ENCODE results near the gene KIF20B.

The KIF20B gene

DNA sequence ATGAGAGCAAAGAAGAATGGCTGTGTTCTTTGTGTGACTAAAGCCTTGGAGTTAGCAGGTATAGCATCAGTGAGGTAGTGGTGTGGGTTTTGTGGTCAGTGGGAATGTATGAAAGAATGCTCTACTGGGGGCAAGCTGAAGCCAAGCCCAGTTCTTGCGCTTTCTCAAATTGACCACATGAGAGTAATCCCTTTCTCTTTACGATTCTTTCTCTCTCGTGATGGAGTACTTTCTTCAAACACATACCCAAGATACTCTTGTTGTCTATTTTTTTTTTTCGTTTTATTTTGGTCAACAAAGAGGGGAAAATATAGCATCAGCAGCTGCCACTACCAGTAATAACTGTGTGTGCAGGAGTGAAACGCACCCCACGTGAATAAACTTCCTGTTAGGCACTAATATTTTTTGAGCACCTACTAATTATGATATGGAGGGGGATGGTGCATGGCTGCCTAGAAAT, 48.0 kb upstream of the KIF20B start:
- Histone ChIP-seq H3K27me3 (ENCODE audit: low read length) (no peaks in the 10 kb centered on the region), H3K9me3 (ENCODE audit: insufficient read depth, low read length) (peaks cover 7% of the 10 kb centered on the region; the same call in 1 of the 2 replicates), H4K20me1 (ENCODE audit: low read depth, low read length) (no peaks in the 10 kb centered on the region), H3K9me2 (replicated peaks; ENCODE audit: insufficient read depth, low read length) (no peaks in the 10 kb centered on the region), H3F3A (ENCODE audit: insufficient read depth) (peaks cover 3% of the 10 kb centered on the region; the same call in 1 of the 2 replicates), H2AFZ (ENCODE audit: low read depth, low read length, severe bottlenecking) (no peak overlapping the region), H3K27ac (ENCODE audit: low read depth, low read length) (peak overlapping the region; percentile 53), H3K36me3 (ENCODE audit: low read length) (no peaks in the 10 kb centered on the region), H3K4me3 (ENCODE audit: insufficient read depth, low read length, poor library complexity, severe bottlenecking) (peak overlapping the region; percentile 11), H3K4me2 (ENCODE audit: low read depth, low read length, poor library complexity, severe bottlenecking) (peak overlapping the region; percentile 42), H3K9ac (ENCODE audit: low read length) (peak overlapping the region; percentile 4; the same call in 1 of the 2 replicates), H3K79me2 (ENCODE audit: insufficient read depth, low read length) (no peaks in the 10 kb centered on the region)
- no peak for TF ChIP-seq EZH2phosphoT487 (conservative IDR thresholded peaks at IDR 0.05; ENCODE audit: low read length)
- TF ChIP-seq, protein P1, sequence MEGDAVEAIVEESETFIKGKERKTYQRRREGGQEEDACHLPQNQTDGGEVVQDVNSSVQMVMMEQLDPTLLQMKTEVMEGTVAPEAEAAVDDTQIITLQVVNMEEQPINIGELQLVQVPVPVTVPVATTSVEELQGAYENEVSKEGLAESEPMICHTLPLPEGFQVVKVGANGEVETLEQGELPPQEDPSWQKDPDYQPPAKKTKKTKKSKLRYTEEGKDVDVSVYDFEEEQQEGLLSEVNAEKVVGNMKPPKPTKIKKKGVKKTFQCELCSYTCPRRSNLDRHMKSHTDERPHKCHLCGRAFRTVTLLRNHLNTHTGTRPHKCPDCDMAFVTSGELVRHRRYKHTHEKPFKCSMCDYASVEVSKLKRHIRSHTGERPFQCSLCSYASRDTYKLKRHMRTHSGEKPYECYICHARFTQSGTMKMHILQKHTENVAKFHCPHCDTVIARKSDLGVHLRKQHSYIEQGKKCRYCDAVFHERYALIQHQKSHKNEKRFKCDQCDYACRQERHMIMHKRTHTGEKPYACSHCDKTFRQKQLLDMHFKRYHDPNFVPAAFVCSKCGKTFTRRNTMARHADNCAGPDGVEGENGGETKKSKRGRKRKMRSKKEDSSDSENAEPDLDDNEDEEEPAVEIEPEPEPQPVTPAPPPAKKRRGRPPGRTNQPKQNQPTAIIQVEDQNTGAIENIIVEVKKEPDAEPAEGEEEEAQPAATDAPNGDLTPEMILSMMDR (IDR thresholded peaks at IDR 0.05; ENCODE audit: insufficient read depth, low read length, poor library complexity, severe bottlenecking), result no peak

DNA sequence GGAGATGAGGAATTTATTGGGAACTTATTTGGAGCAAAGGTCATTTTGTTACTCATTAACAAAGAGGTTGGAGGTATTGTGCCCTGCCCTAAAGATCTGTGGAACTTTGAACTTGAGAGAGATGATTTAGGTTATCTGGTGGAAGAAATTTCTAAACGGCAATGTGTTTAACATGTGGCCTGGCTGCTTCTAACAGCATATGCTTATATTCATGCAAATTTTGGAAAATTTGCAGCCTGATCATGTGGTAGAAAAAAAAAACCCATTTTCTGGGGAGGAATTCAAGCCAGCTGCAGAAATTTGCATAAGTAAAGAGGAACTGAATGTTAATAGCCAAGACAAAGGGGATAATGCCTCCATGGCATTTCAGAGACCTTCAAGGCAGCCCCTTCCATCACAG, 45.7 kb upstream of the KIF20B start:
- H3F3A ChIP-seq (ENCODE audit: insufficient read depth), result peaks cover 3% of the 10 kb centered on the region; the same call in 1 of the 2 replicates
- H4K20me1 ChIP-seq (ENCODE audit: low read depth, low read length), result no peaks in the 10 kb centered on the region
- H3K36me3 ChIP-seq (ENCODE audit: low read length), result no peaks in the 10 kb centered on the region
- no peak overlapping the region for H3K27ac ChIP-seq (ENCODE audit: low read depth, low read length)
- TF ChIP-seq, protein P1 (IDR thresholded peaks at IDR 0.05; ENCODE audit: insufficient read depth, low read length, poor library complexity, severe bottlenecking), result no peak
- TF ChIP-seq EZH2phosphoT487 (conservative IDR thresholded peaks at IDR 0.05; ENCODE audit: low read length), result no peak
- no peak overlapping the region for H3K4me3 ChIP-seq (ENCODE audit: insufficient read depth, low read length, poor library complexity, severe bottlenecking)
- no peaks in the 10 kb centered on the region for H3K9me2 ChIP-seq (replicated peaks; ENCODE audit: insufficient read depth, low read length)
- no peaks in the 10 kb centered on the region for H3K27me3 ChIP-seq (ENCODE audit: low read length)
- H3K79me2 ChIP-seq (ENCODE audit: insufficient read depth, low read length), result no peaks in the 10 kb centered on the region
- no peak overlapping the region for H3K4me2 ChIP-seq (ENCODE audit: low read depth, low read length, poor library complexity, severe bottlenecking)
- H2AFZ ChIP-seq (ENCODE audit: low read depth, low read length, severe bottlenecking), result no peak overlapping the region
- H3K9me3 ChIP-seq (ENCODE audit: insufficient read depth, low read length), result peaks cover 7% of the 10 kb centered on the region; the same call in 1 of the 2 replicates
- H3K9ac ChIP-seq (ENCODE audit: low read length), result no peak overlapping the region

DNA sequence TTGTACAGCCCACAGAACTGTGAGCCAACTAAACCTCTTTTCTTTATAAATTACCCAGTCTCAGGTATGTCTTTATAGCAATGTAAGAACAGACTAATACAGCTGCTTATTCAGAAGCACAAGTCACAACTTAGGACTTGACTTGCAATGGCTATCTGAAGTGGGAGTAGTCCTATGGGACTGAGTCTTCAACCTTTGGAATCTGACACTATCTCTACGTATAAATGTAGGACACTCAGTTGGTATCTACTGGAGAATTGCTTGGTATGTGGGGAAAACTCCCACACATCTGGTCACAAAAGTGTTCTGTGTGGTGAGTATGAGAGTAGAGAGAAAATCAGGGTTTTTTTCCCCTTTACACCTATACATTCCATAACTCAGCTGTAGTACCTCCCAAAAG, 44.1 kb upstream of the KIF20B start:
- no peak overlapping the region for H3K4me2 ChIP-seq (ENCODE audit: low read depth, low read length, poor library complexity, severe bottlenecking)
- H3K36me3 ChIP-seq (ENCODE audit: low read length), result no peaks in the 10 kb centered on the region
- no peaks in the 10 kb centered on the region for H3K27me3 ChIP-seq (ENCODE audit: low read length)
- H3F3A ChIP-seq (ENCODE audit: insufficient read depth), result no peaks in the 10 kb centered on the region
- no peak overlapping the region for H2AFZ ChIP-seq (ENCODE audit: low read depth, low read length, severe bottlenecking)
- no peak overlapping the region for H3K9ac ChIP-seq (ENCODE audit: low read length)
- no peak overlapping the region for H3K27ac ChIP-seq (ENCODE audit: low read depth, low read length)
- H3K9me3 ChIP-seq (ENCODE audit: insufficient read depth, low read length), result peaks cover 7% of the 10 kb centered on the region; the same call in 1 of the 2 replicates
- H3K9me2 ChIP-seq (replicated peaks; ENCODE audit: insufficient read depth, low read length), result no peaks in the 10 kb centered on the region
- no peak overlapping the region for H3K4me3 ChIP-seq (ENCODE audit: insufficient read depth, low read length, poor library complexity, severe bottlenecking)
- TF ChIP-seq, protein P1 (IDR thresholded peaks at IDR 0.05; ENCODE audit: insufficient read depth, low read length, poor library complexity, severe bottlenecking), result no peak
- TF ChIP-seq EZH2phosphoT487 (conservative IDR thresholded peaks at IDR 0.05; ENCODE audit: low read length), result no peak
- H4K20me1 ChIP-seq (ENCODE audit: low read depth, low read length), result no peaks in the 10 kb centered on the region
- no peaks in the 10 kb centered on the region for H3K79me2 ChIP-seq (ENCODE audit: insufficient read depth, low read length)
